ENCODE data around the gene SIK3.
"Not testable (repeated sequence)": the region's sequence is repeated elsewhere in the genome, so short reads cannot be mapped to it uniquely, and the experiment has no call there.

GRCh38 chr11:117134979-117135378 is 36.8 kb upstream of the SIK3 start:
- not testable (repeated sequence) for TF ChIP-seq CTCF (IDR thresholded peaks at IDR 0.05); ZFX (IDR thresholded peaks at IDR 0.05; ENCODE audit: borderline replicate concordance)
